Uterus (tissue), 4 donors: ENCODE results near the gene ARHGEF1. TPM values are rescaled to one million over a fixed set of nuclear protein-coding genes. Genes with fewer than 3 reads are reported as not detected.
A peak's percentile ranks its signal among the peaks of the same experiment; 100 is the strongest.
"Not testable (repeated sequence)": the region's sequence is repeated elsewhere in the genome, so short reads cannot be mapped to it uniquely, and the experiment has no call there.

Experiments used
- DNase-seq, 2 donors: peaks; one replicate each; pipeline ENCODE4 v3.0.0-alpha.2; 2019 to 2020
- H3K27ac ChIP-seq, 2 donors: fragments of 200-600 bp; sonication (generic); 1 replicate in 1 of 2; 2 replicates in 1 of 2; pipeline ENCODE4 v1.5.1; 2016 to 2018
- H3K27me3 ChIP-seq, 2 donors: fragments of 200-600 bp; sonication (generic); one replicate each; pipeline ENCODE4 v1.5.1; 2018 to 2019; ENCODE audit warnings: control low read depth in 1 of 2
- H3K36me3 ChIP-seq, 2 donors: fragments of 200-600 bp; sonication (generic); one replicate each; pipeline ENCODE4 v1.5.1; 2019; ENCODE audit warnings: control low read depth in 1 of 2
- H3K4me1 ChIP-seq, 2 donors: fragments of 200-600 bp; sonication (generic); one replicate each; pipeline ENCODE4 v1.5.1; 2018 to 2019; ENCODE audit warnings: control low read depth in 1 of 2
- H3K4me3 ChIP-seq, 2 donors: fragments of 200-600 bp; sonication (generic); 1 replicate in 1 of 2; 2 replicates in 1 of 2; pipeline ENCODE4 v1.5.1; 2018 to 2019; ENCODE audit warnings: mild to moderate bottlenecking in 1 of 2
- H3K9me3 ChIP-seq, 2 donors: fragments of 200-600 bp; sonication (generic); one replicate each; pipeline ENCODE4 v1.5.1; 2019; ENCODE audit warnings: control low read depth in 1 of 2
- CTCF ChIP-seq, 4 experiments: fragments of 200-600 bp in 2 of 4; fragments of 450-650 bp in 2 of 4; sonication (generic) in 2 of 4; IDR thresholded peaks; one replicate each; pipeline ENCODE4 v1.5.1; 2016 to 2019; ENCODE audit warnings: antibody characterized with exemption in 4 of 4, mild to moderate bottlenecking in 2 of 4, moderate library complexity in 1 of 4
- POLR2A ChIP-seq, 2 donors: fragments of 450-650 bp; IDR thresholded peaks; one replicate each; pipeline ENCODE4 v1.6.1; 2016; ENCODE audit warnings: antibody characterized with exemption in 2 of 2, mild to moderate bottlenecking in 1 of 2, moderate library complexity in 1 of 2
- intact Hi-C: fragments of 100-400 bp; cut with DNase I; formaldehyde crosslinking; loops from one replicate; pipeline ENCODE4 v1.15.1; 2023; ENCODE audit warnings: low total_unique reads
- total RNA-seq, 4 donors: library from RNA; depleted of rRNA in 3 of 4; stranded (reverse); fragments of >200 nt in 3 of 4; gene quantifications; one replicate each; pipeline versions ENCODE4 v1.1.0 to v1.2.4, GENCODE V29; 2014 to 2023
- donor health status: DM: yes; HTN: yes; CAD: no.

The ARHGEF1 gene
- total RNA-seq, 4 donors from 2014 or later, result 13.5 to 118 (median 37.1) TPM

DNA sequence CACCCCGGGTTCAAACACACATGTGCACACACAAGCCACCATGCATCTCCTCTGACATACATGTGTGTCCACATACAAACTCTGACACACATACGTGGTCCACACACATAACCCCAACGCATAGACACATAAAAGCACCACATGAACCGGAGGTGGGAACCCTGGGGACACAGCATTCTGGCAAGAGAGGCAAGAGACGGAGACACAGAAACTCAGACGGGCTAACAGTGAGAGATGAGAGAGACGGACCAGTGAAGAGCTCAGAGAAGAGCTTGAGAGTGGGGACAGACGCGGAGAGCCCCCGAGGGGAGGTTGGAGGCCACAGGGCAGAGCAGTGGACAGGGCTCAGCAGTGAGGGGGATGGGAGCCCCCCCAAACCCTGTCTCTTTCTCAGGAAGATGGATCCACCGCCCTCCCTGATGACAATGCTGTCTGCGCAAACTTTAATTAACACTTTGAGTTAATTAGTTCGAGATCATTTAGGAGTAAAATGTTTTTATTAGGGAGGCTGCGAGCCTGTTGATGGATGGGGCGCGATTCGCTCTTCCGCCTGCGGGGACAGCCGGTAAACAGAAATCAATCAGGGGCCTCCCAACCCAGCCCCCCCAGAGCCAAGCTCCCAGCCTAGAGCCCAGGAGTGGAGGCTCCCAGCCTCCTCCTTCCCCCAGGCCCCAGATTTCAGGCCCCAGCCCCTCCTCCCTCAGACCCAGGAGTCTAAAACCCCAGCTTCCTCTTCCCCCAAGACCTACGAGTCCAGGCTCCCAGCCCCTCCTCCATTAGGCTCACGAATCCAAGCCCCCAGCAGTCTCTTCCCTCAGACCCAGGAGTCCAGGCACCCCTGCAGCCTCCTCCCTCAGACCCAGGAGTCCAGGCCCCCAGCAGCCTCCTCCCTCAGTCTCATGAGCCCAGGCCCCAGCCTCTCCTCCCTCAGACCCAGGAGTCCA, 54.8 kb downstream of the ARHGEF1 start:
- intact Hi-C loops, result no loop called here
- TF ChIP-seq CTCF (IDR thresholded peaks at IDR 0.05), result no peak
- TF ChIP-seq POLR2A (IDR thresholded peaks at IDR 0.05), result no peak
- Histone ChIP-seq H3K36me3 (no peaks in the 10 kb centered on the region), H3K4me3 (no peak overlapping the region), H3K4me1 (peaks cover 0 to 13% of the 10 kb centered on the region in 2 donors), H3K27me3 (peaks cover 11 to 24% of the 10 kb centered on the region in 2 donors), H3K27ac (no peak overlapping the region), H3K9me3 (no peaks in the 10 kb centered on the region)
- no peak for DNase-seq

DNA sequence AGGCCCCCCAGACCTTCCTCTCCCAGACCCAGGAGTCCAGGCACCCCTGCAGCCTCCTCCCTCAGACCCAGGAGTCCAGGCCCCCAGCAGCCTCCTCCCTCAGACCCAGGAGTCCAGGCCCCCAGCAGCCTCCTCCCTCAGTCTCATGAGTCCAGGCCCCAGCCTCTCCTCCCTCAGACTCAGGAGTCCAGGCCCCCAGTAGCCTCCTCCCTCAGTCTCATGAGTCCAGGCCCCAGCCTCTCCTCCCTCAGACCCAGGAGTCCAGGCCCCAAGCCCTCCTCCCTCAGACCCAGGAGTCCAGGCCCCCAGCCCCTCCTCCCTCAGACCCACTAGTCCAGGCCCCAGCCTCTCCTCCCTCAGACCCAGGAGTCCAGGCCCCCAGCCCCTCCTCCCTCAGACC, 56.2 kb downstream of the ARHGEF1 start:
- Histone ChIP-seq H3K4me1 (peaks cover 0 to 13% of the 10 kb centered on the region in 2 donors), H3K27me3 (peaks cover 7 to 24% of the 10 kb centered on the region in 2 donors)
- DNase-seq, H3K4me3 ChIP-seq, H3K27ac ChIP-seq, H3K9me3 ChIP-seq, H3K36me3 ChIP-seq, intact Hi-C loops: not testable (repeated sequence)

GRCh38 chr19:41939861-41940730, 57.1 kb downstream of the ARHGEF1 start:
- Histone ChIP-seq H3K9me3 (no peaks in the 10 kb centered on the region), H3K36me3 (no peaks in the 10 kb centered on the region), H3K4me3 (peak overlapping the region; percentile 24 to 35), H3K27me3 (peaks cover 6 to 24% of the 10 kb centered on the region in 2 donors), H3K27ac (no peak overlapping the region), H3K4me1 (peaks cover 0 to 13% of the 10 kb centered on the region in 2 donors)
- TF ChIP-seq CTCF (IDR thresholded peaks at IDR 0.05) (no peak), POLR2A (IDR thresholded peaks at IDR 0.05) (no peak)
- no peak for DNase-seq
- intact Hi-C loops, result no loop called here

GRCh38 chr19:41940731-41941409, 57.9 kb downstream of the ARHGEF1 start:
- TF ChIP-seq CTCF (IDR thresholded peaks at IDR 0.05) (no peak), POLR2A (IDR thresholded peaks at IDR 0.05) (no peak)
- intact Hi-C loops, result no loop called here
- H3K27ac ChIP-seq, result no peak overlapping the region
- H3K4me1 ChIP-seq, result peaks cover 0 to 13% of the 10 kb centered on the region in 2 donors
- H3K9me3 ChIP-seq, result no peaks in the 10 kb centered on the region
- peak overlapping the region; percentile 24 to 35 for H3K4me3 ChIP-seq
- peaks cover 3 to 24% of the 10 kb centered on the region in 2 donors for H3K27me3 ChIP-seq
- no peaks in the 10 kb centered on the region for H3K36me3 ChIP-seq
- no peak for DNase-seq
